Measurements from ENCODE around the gene SLC9B1. TPM values are rescaled to one million over a fixed set of nuclear protein-coding genes. Genes with fewer than 3 reads are reported as not detected.
"Not testable (repeated sequence)": the region's sequence is repeated elsewhere in the genome, so short reads cannot be mapped to it uniquely, and the experiment has no call there.

SLC9B1 gene
- total and polyA plus RNA-seq, 8 donors = 0.15 to 21.4 (median 3.7) TPM; not detected in 5

GRCh38 chr4:102867278-102868152 lies 152.0 kb downstream of the SLC9B1 start:
- Histone ChIP-seq H3K27ac (peak overlapping the region; percentile 92 to 98 (median 98)), H3K9me3 (no peaks in the 10 kb centered on the region), H3K4me1 (peaks cover 18 to 28% (median 19%) of the 10 kb centered on the region in 4 donors), H3K27me3 (no peaks in the 10 kb centered on the region), H3K4me3 (peak overlapping the region; percentile 55 to 75 (median 70)), H3K36me3 (no peaks in the 10 kb centered on the region)
- intact Hi-C loops (cut with DNase I; ENCODE audit: low total_unique reads) = no loop called here
- TF ChIP-seq EP300 (IDR thresholded peaks at IDR 0.05) (no peak), POLR2AphosphoS5 (IDR thresholded peaks at IDR 0.05) (no peak), POLR2A (IDR thresholded peaks at IDR 0.05) (no peak), CTCF (IDR thresholded peaks at IDR 0.05) (no peak)
- 75 to 82% (median 78%) methylated on average over 12 of the region's 12 CpGs for WGBS, 5 donors
- DNase-seq = no peak

DNA sequence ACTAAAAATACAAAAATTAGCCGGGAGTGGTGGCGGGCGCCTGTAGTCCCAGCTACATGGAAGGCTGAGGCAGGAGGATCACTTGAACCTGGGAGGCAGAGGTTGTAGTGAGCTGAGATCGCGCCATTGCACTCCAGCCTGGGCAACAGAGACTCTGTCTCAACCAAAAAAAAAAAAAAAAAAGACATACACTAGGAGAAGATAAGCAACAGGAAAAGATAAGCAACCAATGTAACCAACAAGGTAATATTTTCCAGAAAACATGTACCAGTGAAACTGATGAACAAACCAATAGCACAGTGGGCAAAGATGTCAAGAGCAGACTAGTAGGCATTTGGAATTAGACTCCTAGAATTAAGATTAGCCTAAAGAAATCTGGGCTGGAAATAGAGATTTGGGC lies 154.2 kb downstream of the SLC9B1 start:
- peaks cover 18 to 20% (median 18%) of the 10 kb centered on the region in 4 donors for H3K4me1 ChIP-seq
- H3K27ac ChIP-seq; H3K9me3 ChIP-seq; H3K4me3 ChIP-seq; intact Hi-C loops (cut with DNase I; ENCODE audit: low total_unique reads); H3K36me3 ChIP-seq; H3K27me3 ChIP-seq; DNase-seq: not testable (repeated sequence)
- 94 to 99% (median 98%) methylated on average over 5 of the region's 5 CpGs for WGBS, 5 donors

DNA sequence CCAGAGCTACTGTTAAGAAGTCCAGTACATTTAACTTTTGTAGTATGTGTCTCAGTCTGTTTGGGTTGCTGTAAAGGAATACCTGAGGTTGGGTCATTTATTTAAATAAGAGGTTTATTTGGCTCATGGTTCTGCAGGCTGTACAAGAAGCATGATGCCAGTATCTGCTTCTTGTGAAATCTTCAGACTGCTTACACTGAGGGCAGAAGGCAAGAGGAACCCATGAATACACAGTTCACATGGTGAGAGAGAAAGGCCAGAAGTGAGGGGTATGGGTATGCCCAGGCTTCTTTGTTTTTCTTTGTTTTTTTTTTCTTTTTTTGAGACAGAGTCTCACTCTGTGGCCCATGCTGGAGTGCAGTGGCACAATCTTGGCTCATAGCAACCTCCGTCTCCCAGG lies 156.8 kb downstream of the SLC9B1 start:
- H3K36me3 ChIP-seq = no peaks in the 10 kb centered on the region
- no peak overlapping the region for H3K4me3 ChIP-seq
- peaks cover 0 to 18% (median 11%) of the 10 kb centered on the region in 4 donors for H3K9me3 ChIP-seq
- TF ChIP-seq EP300 (IDR thresholded peaks at IDR 0.05) (no peak), CTCF (IDR thresholded peaks at IDR 0.05) (no peak), POLR2AphosphoS5 (IDR thresholded peaks at IDR 0.05) (no peak), POLR2A (IDR thresholded peaks at IDR 0.05) (no peak)
- no peaks in the 10 kb centered on the region for H3K27me3 ChIP-seq
- no peak overlapping the region for H3K27ac ChIP-seq
- peaks cover 4 to 7% (median 5%) of the 10 kb centered on the region in 4 donors for H3K4me1 ChIP-seq
- no peak for DNase-seq
- intact Hi-C loops (cut with DNase I; ENCODE audit: low total_unique reads) = no loop called here
- 89 to 100% (median 100%) methylated on average over 1 of the region's 1 CpG for WGBS, 5 donors

DNA sequence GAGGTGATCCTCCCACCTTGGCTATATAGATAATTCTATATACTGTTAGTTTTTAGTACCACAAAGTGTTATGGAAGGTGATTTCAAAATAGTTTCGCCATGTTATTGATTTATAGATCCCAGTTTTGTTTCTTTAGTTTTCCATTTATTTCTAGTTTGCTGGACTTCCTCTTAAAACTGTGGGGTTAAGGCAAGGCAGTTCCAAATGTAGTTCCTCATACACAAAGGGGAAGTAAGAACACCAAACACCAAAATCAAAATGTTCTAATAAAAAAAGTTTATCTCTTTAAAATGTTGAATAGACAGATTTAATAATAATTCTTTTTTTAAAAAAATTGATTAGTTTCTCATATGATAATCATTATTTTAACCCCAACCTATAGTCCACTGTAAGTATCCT lies 157.5 kb downstream of the SLC9B1 start:
- H3K9me3 ChIP-seq = peaks cover 0 to 18% (median 11%) of the 10 kb centered on the region in 4 donors
- TF ChIP-seq CTCF (IDR thresholded peaks at IDR 0.05) (no peak), POLR2AphosphoS5 (IDR thresholded peaks at IDR 0.05) (no peak), POLR2A (IDR thresholded peaks at IDR 0.05) (no peak), EP300 (IDR thresholded peaks at IDR 0.05) (no peak)
- 87 to 94% (median 88%) methylated on average over 1 of the region's 1 CpG for WGBS, 5 donors
- intact Hi-C loops (cut with DNase I; ENCODE audit: low total_unique reads) = no loop called here
- H3K36me3 ChIP-seq = no peaks in the 10 kb centered on the region
- no peak for DNase-seq
- no peak overlapping the region for H3K4me3 ChIP-seq
- H3K4me1 ChIP-seq = peaks cover 0 to 4% (median 0%) of the 10 kb centered on the region in 4 donors
- H3K27me3 ChIP-seq = no peaks in the 10 kb centered on the region
- no peak overlapping the region for H3K27ac ChIP-seq

All from stomach (tissue), 9 donors.